SK-N-DZ (cell line): ENCODE measurements around the gene STAB1.

ENCODE experiments used
- DNase-seq: peaks from one replicate; pipeline ENCODE4 v3.0.0-alpha.2; 2015; ENCODE audit warnings: low spot score

Gene STAB1

GRCh38 chr3:52458031-52458760, 36.9 kb upstream of the STAB1 start:
- no peak for DNase-seq

GRCh38 chr3:52458770-52459545, 36.2 kb upstream of the STAB1 start:
- no peak for DNase-seq

GRCh38 chr3:52461874-52462273, 33.3 kb upstream of the STAB1 start:
- DNase-seq = no peak

- DNase-seq = no peak
These were observed 31.7 kb upstream of the STAB1 start for GRCh38 chr3:52463416-52463815.

GRCh38 chr3:52468336-52468735, 26.8 kb upstream of the STAB1 start:
- no peak for DNase-seq

- DNase-seq = no peak
These were observed 26.1 kb upstream of the STAB1 start for GRCh38 chr3:52469001-52469400.

GRCh38 chr3:52470920-52471319, 24.2 kb upstream of the STAB1 start:
- DNase-seq = no peak

- DNase-seq = no peak
These were observed 23.5 kb upstream of the STAB1 start for GRCh38 chr3:52471371-52472238.

- no peak for DNase-seq
These were observed 22.7 kb upstream of the STAB1 start for GRCh38 chr3:52472239-52473000.

GRCh38 chr3:52473026-52473425, 22.1 kb upstream of the STAB1 start:
- DNase-seq = no peak

GRCh38 chr3:52477076-52477795, 17.9 kb upstream of the STAB1 start:
- DNase-seq = no peak

- no peak for DNase-seq
These were observed 17.4 kb upstream of the STAB1 start for GRCh38 chr3:52477796-52478095.

GRCh38 chr3:52479037-52479876, 15.9 kb upstream of the STAB1 start:
- peak; percentile 42 for DNase-seq

GRCh38 chr3:52479877-52480575, 15.1 kb upstream of the STAB1 start:
- DNase-seq = no peak

- no peak for DNase-seq
These were observed 14.1 kb upstream of the STAB1 start for GRCh38 chr3:52480768-52481715.

GRCh38 chr3:52481819-52482521, 13.2 kb upstream of the STAB1 start:
- DNase-seq = no peak

GRCh38 chr3:52483081-52483480, 12.1 kb upstream of the STAB1 start:
- DNase-seq = no peak
